ENCODE data around the gene KCNJ9. TPM values are rescaled to one million over a fixed set of nuclear protein-coding genes. Genes with fewer than 3 reads are reported as not detected.

The KCNJ9 gene
- total RNA-seq, 2 experiments from 2014 or later, result not detected

DNA sequence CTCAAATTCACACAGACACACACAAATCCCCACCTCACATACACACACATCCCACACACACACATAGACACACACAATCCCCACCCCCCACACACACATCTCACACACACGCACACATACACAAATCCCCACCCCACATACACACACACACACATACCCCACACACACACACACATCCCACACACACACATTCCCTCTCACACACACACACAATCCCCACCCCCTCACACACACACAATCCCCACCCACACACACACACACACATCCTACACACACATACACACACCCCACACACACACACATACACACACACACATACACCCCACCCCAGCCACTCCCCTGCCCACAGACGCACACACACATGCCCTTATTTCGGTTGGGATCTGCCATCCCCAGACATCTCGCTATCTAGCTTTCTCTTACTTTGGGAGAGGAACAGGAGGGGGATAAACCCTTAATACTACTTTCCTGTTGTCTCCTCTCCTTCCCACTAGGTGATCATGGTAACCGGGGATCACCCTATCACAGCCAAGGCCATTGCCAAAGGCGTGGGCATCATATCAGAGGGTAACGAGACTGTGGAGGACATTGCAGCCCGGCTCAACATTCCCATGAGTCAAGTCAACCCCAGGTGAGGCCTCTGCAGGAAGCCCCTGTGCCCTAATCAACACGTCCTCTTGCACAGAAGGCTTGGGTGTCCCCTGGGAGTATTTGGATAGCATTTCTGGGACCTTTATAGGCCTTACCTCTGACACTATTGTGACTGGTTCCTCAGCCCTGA lies 52.8 kb downstream of the KCNJ9 start:
- ChIA-PET CTCF (no interaction called here), POLR2A (no interaction called here)
- H3K27ac Mint-ChIP-seq, result no peak overlapping the region
- ATAC-seq (ENCODE audit: poor library complexity) (no peak), DNase-seq (no peak)
- intact Hi-C loops (cut with DNase I, micrococcal nuclease), result no loop called here
- no peak overlapping the region for H3K4me3 ChIP-seq (ENCODE audit: low read length)
- no peaks in the 10 kb centered on the region for H3K4me1 ChIP-seq (ENCODE audit: insufficient read depth, low read length)
- H3K27me3 Mint-ChIP-seq, result peaks cover 25% of the 10 kb centered on the region
- no peak overlapping the region for H3K27ac ChIP-seq (ENCODE audit: low read depth in 1 of 2, low read length in 2 of 2)
- peaks cover 0 to 5% of the 10 kb centered on the region in 2 experiments for H3K27me3 ChIP-seq (ENCODE audit: control insufficient read depth in 1 of 2, insufficient read depth in 2 of 2, low read length in 2 of 2)
- no peaks in the 10 kb centered on the region for H3K4me1 Mint-ChIP-seq (ENCODE audit: low read depth)
- H3K36me3 ChIP-seq (ENCODE audit: insufficient read depth, low read length), result no peaks in the 10 kb centered on the region
- H3K4me3 Mint-ChIP-seq, result no peak overlapping the region
- H3K9me3 Mint-ChIP-seq, result no peaks in the 10 kb centered on the region
- no peaks in the 10 kb centered on the region for H3K9me3 ChIP-seq (ENCODE audit: control insufficient read depth in 1 of 2, insufficient read depth in 1 of 2, low read length in 2 of 2)
- no peaks in the 10 kb centered on the region for H3K36me3 Mint-ChIP-seq (ENCODE audit: low read depth)
- TF ChIP-seq, protein P1, sequence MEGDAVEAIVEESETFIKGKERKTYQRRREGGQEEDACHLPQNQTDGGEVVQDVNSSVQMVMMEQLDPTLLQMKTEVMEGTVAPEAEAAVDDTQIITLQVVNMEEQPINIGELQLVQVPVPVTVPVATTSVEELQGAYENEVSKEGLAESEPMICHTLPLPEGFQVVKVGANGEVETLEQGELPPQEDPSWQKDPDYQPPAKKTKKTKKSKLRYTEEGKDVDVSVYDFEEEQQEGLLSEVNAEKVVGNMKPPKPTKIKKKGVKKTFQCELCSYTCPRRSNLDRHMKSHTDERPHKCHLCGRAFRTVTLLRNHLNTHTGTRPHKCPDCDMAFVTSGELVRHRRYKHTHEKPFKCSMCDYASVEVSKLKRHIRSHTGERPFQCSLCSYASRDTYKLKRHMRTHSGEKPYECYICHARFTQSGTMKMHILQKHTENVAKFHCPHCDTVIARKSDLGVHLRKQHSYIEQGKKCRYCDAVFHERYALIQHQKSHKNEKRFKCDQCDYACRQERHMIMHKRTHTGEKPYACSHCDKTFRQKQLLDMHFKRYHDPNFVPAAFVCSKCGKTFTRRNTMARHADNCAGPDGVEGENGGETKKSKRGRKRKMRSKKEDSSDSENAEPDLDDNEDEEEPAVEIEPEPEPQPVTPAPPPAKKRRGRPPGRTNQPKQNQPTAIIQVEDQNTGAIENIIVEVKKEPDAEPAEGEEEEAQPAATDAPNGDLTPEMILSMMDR (IDR thresholded peaks at IDR 0.05), result no peak

DNA sequence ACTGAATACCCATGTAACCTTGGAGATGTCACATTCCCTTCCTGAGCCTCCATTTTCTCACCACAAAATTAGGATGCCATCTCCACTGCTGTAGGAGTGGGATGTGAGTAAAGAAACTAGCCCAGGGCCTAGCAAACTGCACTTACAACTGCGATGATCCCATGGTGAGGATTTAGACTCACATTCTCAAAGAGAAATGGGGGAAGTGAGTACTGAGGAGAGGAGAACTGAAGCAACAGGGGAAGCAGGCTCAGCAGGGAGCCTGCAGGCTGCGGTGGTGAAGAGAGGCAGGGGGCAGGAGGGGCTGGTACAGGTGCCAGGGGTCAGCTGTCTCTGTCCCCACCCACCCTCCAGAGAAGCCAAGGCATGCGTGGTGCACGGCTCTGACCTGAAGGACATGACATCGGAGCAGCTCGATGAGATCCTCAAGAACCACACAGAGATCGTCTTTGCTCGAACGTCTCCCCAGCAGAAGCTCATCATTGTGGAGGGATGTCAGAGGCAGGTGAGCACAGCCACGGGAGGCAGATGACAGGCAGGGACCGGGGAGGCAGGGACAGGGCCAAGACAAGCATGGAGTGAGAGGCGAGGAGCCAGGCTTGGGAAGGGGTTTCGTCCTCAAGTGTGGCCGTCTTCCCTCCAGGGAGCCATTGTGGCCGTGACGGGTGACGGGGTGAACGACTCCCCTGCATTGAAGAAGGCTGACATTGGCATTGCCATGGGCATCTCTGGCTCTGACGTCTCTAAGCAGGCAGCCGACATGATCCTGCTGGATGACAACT lies 53.6 kb downstream of the KCNJ9 start:
- TF ChIP-seq, protein P1 (IDR thresholded peaks at IDR 0.05), result no peak
- Histone ChIP-seq H3K4me3 (ENCODE audit: low read length) (no peak overlapping the region), H3K36me3 (ENCODE audit: insufficient read depth, low read length) (no peaks in the 10 kb centered on the region), H3K27ac (ENCODE audit: low read depth in 1 of 2, low read length in 2 of 2) (no peak overlapping the region), H3K27me3 (ENCODE audit: control insufficient read depth in 1 of 2, insufficient read depth in 2 of 2, low read length in 2 of 2) (peaks cover 0 to 4% of the 10 kb centered on the region in 2 experiments), H3K4me1 (ENCODE audit: insufficient read depth, low read length) (no peaks in the 10 kb centered on the region), H3K9me3 (ENCODE audit: control insufficient read depth in 1 of 2, insufficient read depth in 1 of 2, low read length in 2 of 2) (no peaks in the 10 kb centered on the region)
- no peaks in the 10 kb centered on the region for H3K4me1 Mint-ChIP-seq (ENCODE audit: low read depth)
- H3K36me3 Mint-ChIP-seq (ENCODE audit: low read depth), result no peaks in the 10 kb centered on the region
- no peak overlapping the region for H3K27ac Mint-ChIP-seq
- no peaks in the 10 kb centered on the region for H3K9me3 Mint-ChIP-seq
- H3K4me3 Mint-ChIP-seq, result no peak overlapping the region
- no peak for ATAC-seq (ENCODE audit: poor library complexity)
- ChIA-PET POLR2A (no interaction called here), CTCF (no interaction called here)
- intact Hi-C loops (cut with DNase I, micrococcal nuclease), result no loop called here
- H3K27me3 Mint-ChIP-seq, result peaks cover 25% of the 10 kb centered on the region
- peak in 1 of 14 experiments; percentile 10 for DNase-seq

DNA sequence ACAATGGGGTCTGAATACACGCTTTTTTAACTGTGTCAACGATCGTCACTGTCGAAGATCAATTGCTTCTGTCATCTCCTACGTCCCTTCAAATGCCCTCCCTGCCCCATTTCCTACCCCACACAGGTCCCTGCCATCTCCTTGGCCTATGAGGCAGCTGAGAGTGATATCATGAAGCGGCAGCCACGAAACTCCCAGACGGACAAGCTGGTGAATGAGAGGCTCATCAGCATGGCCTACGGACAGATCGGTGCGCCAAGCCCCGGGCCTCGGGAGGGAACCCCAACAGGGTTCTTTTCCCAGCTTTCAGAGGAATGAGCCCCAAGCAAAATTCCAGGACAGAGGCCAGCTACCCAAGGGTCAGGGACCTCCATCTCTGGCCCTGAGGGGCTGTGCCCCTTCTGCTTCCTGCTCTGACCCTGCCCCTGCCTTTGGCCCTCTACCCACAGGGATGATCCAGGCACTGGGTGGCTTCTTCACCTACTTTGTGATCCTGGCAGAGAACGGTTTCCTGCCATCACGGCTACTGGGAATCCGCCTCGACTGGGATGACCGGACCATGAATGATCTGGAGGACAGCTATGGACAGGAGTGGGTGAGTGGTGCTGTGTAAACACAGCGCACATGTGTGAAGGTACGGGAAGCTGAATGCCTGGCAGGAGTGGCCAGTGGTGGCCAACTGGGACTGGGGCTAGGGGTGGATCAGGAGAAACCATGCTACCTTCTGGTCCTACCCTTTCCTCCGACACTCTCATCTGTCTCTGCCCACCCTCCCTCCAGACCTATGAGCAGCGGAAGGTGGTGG lies 55.0 kb downstream of the KCNJ9 start:
- no peak overlapping the region for H3K4me3 ChIP-seq (ENCODE audit: low read length)
- no peak for ATAC-seq (ENCODE audit: poor library complexity)
- H3K27me3 ChIP-seq (ENCODE audit: control insufficient read depth in 1 of 2, insufficient read depth in 2 of 2, low read length in 2 of 2), result no peaks in the 10 kb centered on the region
- H3K36me3 ChIP-seq (ENCODE audit: insufficient read depth, low read length), result no peaks in the 10 kb centered on the region
- Mint-ChIP-seq H3K27me3 (peaks cover 27% of the 10 kb centered on the region), H3K4me1 (ENCODE audit: low read depth) (no peaks in the 10 kb centered on the region), H3K4me3 (no peak overlapping the region), H3K36me3 (ENCODE audit: low read depth) (no peaks in the 10 kb centered on the region), H3K27ac (no peak overlapping the region), H3K9me3 (no peaks in the 10 kb centered on the region)
- TF ChIP-seq, protein P1 (IDR thresholded peaks at IDR 0.05), result no peak
- H3K4me1 ChIP-seq (ENCODE audit: insufficient read depth, low read length), result no peaks in the 10 kb centered on the region
- H3K9me3 ChIP-seq (ENCODE audit: control insufficient read depth in 1 of 2, insufficient read depth in 1 of 2, low read length in 2 of 2), result no peaks in the 10 kb centered on the region
- ChIA-PET POLR2A (no interaction called here), CTCF (no interaction called here)
- intact Hi-C loops (cut with DNase I, micrococcal nuclease), result no loop called here
- H3K27ac ChIP-seq (ENCODE audit: low read depth in 1 of 2, low read length in 2 of 2), result no peak overlapping the region
- no peak for DNase-seq
